NCI-H2029 treated with DMSO at 0.1 percent for 48 hours (cell line): ENCODE measurements around the gene BIRC7.

Experiments
- DNase-seq: peaks from one replicate; lab custom pipeline; 2025; lab: John Stamatoyannopoulos, UW

BIRC7 gene

DNA sequence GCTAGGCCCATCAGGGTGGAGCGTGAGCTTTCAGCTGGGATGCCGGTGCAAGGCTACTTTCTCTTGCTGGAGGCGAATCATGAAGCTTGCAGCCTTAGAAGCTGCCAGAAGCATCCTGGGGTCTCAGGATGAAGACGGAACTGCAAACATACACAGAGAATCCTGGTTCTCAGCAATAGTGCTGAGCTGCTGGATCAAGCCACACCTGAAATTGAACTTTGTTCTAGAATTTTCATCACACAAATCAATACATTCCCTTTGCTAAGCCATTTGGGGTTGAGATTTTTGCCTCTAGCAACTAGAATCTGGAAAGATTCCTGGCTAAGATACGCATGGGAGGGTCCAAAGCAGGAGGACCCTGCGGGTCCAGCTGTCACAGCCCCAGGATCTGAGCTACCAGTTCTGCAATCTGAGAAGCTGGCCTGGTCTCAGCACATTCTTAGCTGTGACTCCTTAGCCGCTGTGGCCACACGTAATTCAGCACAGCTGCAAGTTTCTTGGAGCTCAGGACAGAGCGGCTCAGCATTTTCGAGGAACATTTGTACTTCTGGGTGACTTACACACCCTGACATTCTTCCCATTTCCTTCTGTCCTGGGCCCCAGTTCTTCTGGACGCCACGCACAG lies 30.3 kb downstream of the BIRC7 start:
- no peak for DNase-seq

DNA sequence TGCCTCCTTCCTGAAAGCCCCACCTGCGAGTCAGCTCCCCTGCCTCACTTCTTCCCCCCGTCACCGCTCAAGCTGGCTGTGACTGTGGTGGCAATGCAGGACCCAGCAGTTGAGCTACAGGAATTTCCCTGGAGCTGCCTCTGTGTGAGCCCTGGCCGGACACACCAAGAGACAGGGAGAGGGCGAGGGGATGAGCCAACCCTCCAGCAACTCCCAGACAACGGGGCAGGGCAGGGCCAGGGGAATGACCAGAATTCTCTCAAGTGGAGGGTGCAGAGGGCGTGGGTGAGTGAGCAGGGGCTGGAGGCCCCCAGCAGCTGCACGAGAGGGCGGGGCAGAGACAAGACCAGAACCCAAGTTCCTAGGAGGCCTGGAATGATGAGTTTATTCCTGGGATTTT lies 32.0 kb downstream of the BIRC7 start:
- DNase-seq: no peak

DNA sequence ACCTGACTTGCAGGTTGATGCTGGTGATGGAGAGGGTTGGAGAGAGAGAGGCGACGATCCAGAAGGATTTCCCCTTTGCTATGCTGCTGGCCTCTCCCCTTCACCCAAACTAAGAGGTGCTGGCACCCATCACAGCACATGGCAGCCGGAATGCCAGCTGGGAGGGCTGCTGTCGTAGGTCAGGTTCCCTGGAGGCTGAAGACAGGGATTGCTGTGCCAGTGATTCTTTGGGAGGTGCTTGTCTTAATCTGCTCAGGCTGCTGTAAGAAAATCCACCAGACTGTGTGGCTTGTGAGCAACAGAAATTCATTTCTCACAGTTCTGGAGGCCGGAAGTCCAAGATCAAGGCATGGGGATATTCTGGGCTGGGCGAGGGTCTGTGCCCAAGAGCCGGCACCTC lies 32.6 kb downstream of the BIRC7 start:
- no peak for DNase-seq

DNA sequence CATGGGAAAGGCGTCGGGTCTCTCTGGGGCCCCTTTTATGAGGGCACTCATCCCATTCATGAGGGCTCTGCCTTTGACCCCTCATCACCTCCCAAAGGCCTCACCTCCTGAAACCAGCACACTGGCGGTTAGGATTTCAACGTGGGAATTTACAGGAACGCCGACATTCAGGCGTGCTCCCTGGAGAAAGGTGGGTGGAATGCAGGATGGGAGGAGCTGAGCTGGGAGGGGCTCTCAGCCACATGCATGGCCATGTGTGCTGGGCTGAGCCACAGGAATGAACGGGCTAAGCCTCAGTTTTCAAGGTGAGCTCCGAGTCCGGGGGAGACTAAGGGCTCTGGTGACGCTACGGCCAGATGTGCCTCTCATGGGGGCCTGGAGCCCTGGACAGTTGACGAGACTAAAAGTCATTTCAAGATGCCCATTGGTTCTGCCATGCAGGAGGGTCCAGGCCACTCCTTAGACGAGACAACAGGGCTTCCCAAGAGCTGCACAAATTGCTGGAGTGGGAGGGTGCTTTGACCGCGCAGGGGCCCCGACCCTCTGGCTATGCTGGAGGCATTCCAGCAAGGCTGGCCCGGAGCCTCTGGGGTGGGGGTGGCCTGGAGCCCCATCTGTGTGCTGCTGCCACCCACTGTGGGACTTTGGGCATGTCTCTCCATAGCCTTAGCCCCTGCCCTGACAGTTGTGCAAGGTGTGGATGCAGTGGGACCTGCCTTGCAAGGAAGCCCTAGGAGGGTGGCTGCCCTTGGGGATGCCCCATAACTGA lies 33.1 kb downstream of the BIRC7 start:
- DNase-seq: no peak

DNA sequence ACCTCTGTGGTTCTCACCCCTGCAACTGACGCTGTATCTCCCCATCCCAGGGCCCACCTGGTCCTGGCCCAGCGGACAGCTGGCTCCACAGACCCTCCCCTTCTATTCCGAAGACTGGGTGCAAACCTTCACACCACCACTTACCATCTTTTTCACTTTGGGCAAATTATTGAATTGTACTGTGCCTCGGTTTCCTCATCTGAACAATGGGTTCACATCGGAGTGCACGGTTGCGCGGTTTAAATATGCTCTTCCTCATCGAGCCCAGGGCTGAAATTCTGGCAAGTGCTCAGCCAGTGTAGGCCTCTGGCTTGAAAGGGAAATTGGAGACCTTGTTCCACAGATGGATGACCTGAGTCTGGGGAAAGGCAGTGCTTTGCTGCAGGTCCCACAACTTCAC lies 34.0 kb downstream of the BIRC7 start:
- DNase-seq: no peak

DNA sequence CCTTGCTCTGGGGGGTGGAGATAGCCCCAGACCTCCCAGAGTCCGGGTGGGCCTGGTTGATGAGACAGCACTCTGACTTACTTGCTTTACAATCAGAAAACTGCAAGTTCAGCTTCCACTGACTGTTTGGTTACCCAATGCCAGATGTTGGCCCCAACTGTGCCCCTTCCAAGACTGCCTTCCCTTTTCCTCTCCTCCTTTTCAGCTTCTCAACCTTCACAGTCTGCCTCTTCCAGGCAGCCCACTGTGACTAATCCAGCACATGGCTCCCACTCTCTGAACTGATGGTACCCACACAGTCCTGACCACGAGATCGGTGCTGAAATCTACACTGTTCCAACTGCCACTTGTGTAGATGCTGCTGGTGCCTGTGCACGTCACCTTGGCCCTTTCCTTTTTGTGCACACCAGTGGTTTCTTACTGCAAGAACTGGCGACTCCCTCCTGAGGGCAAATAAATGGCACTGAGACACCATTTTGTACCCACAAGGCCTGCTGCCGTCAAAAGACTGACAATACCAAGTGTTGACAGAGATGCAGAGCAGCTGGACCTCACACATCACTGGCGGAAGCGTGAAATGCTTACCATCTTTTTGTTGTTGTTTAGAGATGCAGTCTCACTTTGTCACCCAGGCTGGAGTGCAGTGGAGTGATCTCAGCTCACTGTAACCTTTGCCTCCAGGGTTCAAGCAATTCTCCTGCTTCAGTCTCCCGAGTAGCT lies 35.1 kb downstream of the BIRC7 start:
- DNase-seq: no peak

DNA sequence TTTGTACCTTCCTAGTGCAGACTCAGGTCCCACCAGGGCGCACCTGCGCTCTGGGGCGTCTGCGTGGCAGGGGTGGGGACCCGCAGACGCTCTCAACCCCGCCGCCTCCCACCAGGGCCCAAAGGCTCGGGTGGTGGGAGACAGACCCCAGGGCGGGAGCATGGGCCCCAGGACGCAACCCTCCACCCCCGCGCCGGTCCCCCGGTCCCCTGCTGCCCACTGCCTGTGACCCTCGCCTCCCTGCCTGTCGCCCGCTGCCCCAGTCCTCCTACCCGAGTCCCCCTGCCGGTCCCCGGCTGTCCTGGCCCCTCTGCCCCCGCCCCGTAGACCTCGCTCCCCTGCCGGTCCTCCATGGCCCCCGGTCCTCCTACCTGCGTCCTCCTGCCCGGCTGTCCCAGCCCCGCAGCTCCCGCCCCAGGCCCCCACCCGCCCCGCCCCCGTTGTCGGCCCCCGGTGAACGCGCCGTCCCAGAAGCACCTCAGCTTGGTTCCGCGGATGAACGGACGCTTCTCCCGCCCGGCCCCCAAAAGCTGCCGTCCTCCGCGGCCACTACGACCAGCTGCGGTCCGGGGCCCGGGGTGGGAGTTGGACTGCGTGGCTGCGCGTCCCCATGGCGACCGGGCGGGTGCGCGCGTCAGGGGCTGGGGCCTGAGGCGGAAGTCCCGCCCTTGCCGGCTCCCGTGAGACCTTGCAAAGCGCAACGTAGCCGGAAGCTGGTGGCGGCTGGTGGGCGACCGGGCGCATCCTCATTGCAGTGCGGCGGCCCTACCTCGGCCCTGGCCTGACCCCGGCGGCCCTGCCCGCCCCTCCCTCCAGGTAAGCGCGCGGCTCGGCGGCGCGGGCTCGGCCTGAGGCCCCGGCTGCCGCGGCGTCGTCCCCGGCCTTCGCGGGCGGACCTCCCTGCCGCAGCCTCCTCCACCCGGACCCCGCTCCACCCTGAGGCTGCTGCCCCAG lies 36.7 kb downstream of the BIRC7 start, which contains the start of gene ARFGAP1:
ARFGAP1 (plus strand) TSS at position 709 of the 954 bp plus-strand sequence. CDS start 2,768 bp downstream, outside the sequence.
- peak; percentile 23 for DNase-seq

DNA sequence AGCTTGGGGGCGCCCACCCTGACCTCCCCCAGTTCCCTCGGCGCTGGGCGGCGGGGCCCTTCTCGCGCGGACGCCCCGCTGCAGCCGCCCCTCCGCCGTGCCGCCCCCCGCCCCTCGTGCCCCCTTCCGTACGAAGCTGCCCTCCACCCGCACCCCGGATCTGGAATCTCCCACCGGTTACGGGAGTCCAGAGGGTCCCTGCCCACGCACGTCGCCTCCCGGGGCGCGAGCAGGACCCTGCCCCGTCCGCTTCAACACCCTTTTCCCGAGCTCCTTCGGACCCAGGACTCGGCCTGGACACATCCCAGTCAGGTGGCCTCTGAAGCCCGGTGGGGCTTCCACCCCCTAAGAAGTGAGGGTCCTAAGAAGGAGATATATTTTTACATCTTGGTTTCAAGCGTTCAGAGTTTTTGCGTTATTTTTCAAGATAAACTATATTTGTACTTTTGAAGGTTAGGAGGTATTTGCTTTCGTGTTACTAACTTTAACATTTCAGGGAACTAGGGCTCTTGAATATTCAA lies 37.4 kb downstream of the BIRC7 start:
- DNase-seq: no peak

DNA sequence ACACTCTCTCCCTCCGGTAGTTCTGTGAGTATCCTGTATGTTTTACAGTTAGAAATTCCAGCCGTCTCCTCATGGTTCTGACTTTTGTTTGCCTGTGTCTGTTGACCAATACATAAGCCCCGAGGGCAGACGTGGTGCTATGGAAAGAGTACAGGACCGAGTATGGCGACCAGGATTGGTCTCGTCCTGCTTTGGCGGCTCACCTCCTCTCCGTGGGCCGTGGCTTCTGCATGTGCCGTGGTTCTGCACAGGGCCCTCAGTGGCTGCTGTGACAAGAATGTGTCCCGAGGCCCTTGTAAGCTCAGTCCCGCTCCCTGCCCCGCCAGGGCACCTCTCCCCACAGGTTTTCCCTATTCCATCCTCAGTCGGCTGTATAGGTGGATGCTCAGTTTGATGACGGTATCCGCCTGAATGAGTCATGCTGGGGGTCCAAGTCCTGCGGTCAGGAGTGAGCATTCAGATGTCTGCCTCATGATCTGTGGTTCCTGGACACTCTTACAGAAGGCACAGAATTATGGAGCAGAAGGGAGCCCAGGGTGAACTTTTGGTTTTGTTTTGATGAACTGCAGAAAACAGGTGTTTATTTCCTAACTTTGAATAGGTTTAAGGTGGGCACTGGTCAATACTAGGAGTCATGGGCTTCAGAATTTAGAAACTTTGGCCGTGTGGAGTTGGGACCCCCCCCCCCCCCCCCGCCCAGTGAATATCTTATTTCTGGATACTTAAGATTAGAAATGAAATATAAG lies 38.1 kb downstream of the BIRC7 start:
- DNase-seq: no peak

DNA sequence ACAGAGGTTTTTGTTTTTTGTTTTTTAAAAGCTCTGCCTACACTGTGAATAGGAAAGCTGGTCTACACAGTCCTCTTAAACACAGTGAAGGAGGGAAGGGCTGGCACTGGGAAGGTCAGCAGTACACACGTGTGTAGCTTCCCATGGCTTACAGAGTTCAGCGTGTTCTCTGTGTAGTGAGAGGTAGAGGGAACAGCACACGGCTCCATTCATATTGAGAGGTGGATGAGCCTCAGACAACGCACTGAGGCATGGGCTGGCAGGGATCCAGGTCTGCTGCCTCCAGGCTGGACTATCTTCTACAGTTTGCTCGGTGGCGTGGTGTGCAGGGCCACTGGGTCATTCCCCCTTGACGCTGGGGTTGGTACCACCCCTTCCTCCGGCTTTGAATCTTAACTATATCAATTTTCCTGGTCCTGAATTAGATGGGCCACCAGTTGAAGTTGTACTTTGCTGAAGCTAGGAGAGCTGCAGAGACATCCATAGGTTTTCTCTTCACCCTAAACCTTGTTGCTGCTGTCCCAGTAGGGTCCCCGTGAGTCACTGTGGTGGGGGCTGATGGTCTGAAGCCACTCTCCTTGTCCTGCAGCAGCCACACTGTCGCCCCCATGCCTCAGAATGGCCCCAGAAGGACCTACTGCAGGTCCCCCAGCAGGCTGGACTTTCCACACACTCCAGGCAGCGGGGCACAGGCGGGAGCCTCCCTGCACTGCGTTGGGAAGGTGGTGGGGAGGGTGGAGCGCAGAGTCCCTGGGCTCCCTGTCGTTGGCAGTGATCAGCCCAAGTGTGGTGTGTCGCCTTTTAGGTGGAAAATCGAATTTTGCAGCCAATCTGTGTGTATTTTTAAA lies 38.9 kb downstream of the BIRC7 start:
- no peak for DNase-seq

DNA sequence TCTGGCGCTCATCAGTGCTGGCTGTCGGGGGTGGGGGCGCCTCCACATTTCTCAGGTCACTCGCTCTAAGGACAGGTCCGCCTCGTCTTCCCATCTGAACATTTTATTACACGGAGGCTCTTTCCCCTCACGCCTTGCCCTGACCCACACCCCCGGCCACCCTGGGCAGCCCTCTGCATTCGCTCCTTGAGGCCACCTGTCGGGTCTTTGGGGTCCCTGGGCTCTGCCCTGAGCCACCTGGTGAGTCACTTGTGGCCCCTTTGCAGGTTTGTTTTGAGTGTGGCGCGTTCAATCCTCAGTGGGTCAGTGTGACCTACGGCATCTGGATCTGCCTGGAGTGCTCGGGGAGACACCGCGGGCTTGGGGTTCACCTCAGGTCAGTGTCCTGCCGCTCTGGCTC lies 40.1 kb downstream of the BIRC7 start:
- DNase-seq: no peak

DNA sequence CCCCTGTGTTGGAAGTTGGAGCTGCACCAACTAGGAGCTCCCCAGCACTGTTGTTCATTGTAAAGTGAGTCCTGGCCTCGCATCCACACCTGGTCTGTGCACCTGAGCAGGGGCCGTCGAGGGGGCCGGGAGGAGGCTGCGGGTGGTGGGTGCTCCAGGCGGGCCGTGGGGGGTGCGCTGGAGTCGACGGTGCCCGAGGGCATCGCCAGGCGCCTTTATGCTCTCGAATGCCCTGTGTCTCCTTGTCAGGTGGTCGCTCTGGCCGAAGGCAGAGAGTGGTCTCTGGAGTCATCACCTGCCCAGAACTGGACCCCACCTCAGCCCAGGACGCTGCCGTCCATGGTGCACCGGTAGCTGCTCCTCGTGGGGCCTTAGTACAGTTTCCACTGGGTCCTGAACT lies 41.3 kb downstream of the BIRC7 start:
- DNase-seq: no peak

DNA sequence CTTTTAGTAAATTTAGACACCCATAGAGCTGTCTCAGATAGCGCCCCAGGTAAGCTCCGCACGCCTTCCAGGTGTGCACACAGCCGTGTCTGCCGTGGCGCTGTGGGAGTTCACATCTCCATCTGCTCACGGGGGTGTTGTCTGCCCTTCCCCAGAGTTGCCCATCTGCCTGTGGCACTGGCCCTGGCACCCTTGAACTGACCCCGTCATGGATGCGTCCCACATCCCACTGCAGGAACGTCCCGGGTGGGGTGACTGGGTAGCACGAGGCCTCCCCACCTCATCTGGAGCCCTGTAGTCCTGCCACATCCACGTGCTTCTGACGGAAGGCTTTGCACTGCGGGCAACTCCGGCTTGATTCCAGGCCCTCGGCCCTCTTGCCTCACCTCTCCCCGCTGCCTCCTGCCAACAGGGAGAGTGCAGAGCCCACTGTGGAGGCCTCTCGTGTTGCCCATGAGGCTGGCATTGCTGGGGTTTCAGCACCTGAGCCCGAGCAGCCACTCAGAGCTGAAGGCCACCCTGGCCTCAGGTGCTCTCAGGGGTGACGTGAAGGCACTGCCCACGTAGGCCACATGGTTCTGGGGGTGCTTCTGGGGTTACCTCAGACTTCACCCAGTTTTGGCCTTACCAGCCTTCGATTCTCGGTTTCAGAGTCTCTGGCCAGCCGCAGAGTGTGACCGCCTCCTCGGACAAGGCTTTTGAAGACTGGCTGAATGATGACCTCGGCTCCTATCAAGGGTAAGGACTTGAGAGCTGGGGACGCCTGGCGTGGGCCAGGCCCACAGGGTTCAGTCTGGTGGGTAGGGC lies 42.0 kb downstream of the BIRC7 start:
- no peak for DNase-seq

DNA sequence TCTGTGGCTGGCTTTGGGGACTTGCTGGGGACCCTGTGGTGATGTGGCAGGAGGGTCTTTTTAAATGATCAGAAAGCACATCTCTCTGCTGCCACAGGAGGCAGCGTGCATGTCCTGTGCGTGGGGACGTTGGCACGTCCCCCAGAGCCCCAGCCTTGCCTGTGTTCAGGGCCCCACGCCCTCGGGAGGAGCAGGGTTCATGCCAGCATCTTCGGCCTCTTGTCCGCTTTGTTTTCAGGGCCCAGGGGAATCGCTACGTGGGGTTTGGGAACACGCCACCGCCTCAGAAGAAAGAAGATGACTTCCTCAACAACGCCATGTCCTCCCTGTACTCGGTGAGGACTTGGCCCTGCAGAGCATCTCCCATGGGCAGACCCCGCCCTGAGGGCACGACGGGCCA lies 43.0 kb downstream of the BIRC7 start:
- DNase-seq: no peak

DNA sequence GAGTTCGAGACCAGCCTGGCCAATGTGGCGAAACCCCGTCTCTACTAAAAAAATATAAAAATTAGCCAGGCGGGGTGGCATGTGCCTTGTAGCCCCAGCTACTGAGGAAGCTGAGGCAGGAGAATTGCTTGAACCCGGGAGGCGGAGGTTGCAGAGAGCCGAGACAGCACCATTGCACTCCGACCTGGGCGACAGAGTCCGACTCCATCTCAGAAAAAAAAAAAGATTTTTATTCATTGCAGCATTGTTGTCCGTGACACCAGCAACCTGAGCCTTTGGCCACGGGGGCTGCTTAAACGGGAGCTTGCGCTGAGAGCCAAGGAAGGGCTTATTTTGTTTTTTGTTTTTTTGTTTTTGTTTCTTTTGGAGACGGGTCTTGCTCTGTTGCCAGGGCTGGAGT lies 44.2 kb downstream of the BIRC7 start:
- no peak for DNase-seq

DNA sequence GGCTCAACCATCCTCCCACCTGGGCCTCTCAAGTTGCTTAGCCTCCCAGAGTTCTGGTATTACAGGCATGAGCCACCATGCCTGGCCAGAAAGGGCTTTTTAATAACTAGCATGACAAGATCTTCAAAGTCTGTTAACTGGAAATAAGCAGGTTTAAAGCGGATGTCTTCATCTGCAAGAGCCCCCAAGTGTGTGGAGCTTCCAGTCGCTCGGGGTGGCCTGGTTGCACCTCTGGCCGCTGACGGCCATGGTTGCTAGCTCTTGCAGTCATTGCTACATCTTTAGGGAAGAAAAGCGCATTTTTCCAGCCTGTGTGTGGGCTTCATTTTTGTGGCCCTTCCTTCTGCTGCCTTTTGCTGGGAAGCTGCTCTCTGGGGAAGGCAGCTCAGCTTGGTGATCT lies 44.7 kb downstream of the BIRC7 start:
- no peak for DNase-seq

DNA sequence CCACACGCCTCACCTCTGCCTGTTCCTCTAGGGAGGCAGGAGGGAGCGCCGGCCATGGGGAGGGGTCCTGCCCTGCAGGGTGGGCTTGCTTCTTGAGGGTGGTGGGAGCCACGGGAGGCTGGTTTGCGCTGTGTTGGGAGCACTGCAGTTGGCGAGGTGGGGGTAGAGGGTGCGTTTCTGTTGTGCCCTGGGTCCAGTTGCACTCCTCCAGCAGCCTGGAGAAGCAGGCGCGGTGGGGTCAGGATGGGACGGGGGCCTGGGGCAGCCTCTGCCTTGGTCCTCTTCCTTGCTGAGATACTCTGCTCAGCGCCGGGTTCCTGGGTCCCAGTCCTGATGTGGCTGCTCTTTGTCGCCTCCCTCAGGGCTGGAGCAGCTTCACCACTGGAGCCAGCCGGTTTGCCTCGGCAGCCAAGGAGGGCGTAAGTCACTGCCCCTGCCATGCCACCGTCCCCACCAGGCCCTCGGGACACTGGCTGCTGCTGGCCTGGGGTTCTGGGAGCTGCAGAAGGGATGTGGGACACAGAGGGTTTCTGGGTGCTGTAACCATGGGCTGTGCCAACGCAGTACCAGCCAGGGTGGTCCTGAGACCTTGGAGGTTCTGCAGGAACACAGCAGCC lies 45.3 kb downstream of the BIRC7 start:
- no peak for DNase-seq

DNA sequence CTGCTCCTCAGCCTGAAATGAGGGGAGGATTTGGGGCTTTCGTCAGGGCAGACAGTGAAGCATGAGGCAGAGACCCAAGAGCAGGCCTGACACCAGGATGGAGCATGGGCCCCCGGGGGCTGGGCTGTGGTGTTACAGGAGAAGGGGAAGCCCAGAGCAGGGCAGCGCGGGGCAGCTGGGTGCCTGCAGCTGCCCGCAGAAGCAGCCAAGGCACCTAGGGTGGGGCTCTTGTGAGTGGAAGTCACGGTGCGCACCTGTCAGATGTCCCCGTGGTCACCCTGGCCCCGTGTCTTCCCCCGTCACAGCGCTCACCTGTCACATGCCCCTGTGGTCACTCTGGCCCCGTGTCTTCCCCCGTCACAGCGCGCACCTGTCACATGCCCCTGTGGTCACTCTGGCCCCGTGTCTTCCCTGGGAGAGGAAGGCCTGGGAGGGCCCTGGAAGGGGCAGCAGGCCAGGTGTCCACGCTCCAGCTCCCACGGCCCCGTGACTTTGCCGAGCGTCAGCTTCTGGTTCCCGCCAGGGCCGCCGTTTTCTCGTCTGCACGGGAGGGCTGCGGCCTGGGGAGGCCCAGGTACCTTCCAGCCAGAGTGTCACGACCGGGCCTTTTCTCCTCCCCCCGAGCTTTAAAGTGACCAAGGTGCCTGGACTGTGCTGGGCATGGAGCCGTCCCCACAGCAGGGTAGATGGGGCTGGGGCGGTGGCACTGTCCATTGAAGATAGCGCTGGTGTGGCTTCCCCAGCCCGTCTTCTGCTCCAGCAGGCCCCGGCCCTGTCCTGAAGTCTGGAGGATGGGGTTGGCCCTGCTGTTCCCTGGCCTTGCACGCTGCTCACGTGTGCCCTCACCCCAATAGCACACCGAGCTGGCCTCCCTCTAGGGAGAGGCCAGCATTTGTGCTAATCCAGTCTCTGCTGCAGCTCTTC lies 46.3 kb downstream of the BIRC7 start:
- DNase-seq: no peak
